Erythroblast (primary cell): ENCODE results near the gene FAM229B.

Source experiments
- GATA1 ChIP-seq: IDR thresholded peaks from 2 replicates; pipeline ENCODE4 v1.6.1; 2011; ENCODE audit warnings: low read depth, mild to moderate bottlenecking, control low read depth, low read length, moderate library complexity
- POLR2A ChIP-seq: IDR thresholded peaks from 2 replicates; pipeline ENCODE4 v1.6.1; 2011; ENCODE audit warnings: mild to moderate bottlenecking, low read length

DNA sequence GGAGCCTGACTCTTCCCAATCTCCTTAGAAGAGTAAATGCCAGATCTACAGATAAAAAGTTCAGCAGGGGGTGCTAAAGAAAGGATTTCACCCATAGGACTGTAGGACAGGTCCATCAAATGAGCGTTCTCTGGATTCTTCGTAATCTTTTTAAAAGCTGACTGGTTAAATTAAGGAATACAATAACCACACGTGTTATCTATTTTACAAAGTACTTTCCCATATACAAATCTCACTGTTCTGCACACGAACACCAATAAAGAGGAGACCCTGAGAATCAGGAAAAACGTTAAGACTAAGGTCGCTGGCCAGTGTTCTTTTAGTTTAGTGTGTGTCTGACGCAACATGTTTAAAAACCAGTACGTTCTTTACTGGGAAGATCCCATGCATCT lies 651 bp upstream of the FAM229B start:
- TF ChIP-seq POLR2A (no peak), GATA1 (no peak)
